SW 1271 (cell line): ENCODE results near the gene NUP62.

Experiments used
- DNase-seq, 2 experiments: peaks; one replicate each; lab custom pipeline; 2025; lab: John Stamatoyannopoulos, UW

Gene NUP62

DNA sequence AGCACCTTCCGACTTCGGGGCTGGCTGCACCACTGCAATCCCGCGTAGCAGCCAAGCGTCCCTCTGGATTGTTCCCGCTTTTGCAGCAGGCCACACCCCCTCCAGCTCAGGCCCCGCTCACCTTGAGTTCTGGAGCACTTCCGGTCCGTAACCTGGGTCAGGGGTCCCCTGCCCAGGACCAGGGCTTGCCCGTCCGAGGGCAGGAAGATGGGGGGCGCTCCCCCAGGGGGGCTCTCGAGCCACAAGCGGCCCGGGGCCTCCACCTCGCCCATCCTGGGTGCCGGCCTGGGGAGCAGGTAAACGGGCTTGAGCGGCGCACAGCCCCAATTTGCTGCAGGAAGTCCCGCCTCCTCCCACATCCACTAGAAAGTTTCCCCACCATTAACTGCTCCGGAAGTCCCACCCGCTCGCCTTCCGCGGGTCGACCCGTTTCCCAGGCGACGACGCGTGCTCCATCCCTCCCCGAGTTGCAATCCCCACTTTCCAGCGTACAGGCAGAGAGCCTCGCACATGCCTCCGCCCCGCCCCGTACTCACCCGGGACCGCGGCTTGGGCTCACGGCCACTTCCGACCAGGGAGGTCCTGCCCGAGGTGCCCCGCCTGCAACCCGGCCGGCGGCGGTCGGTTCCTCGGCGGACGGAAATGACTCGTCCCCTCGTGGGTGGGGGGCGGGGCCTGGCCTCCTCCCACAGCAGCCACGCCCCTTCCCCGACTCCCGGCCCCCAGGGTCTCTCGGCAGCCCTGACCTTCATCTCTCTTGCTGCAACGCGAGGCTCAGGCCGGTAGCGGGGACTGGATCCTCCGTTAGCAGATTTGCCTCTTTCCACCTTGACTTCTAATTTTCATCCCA lies 62.1 kb downstream of the NUP62 start, which contains the start of gene PNKP:
Gene PNKP (minus strand): TSS at position 644 of the 850 bp plus-strand sequence. CDS start 372 bp downstream, at position 272.
- DNase-seq = peak; percentile 87

DNA sequence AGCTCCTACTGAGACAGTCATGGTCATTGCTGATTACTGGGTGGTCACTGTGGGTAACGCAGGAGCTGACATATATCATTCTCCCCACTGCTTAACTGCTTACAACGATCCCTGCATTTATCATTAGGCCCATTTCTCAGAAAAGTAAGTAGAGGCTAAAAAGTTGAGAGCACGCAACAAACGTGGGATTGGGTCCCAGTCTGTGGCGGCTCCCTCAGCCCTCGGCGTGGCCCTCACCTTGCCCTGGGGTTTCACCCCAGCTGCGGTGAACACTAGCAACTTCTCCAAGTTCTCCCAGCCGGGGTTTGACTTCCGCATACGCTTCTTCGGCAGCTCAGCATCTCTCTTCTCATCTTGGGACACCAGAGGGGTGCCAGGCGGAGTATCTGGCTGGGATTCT lies 64.4 kb downstream of the NUP62 start:
- no peak for DNase-seq

DNA sequence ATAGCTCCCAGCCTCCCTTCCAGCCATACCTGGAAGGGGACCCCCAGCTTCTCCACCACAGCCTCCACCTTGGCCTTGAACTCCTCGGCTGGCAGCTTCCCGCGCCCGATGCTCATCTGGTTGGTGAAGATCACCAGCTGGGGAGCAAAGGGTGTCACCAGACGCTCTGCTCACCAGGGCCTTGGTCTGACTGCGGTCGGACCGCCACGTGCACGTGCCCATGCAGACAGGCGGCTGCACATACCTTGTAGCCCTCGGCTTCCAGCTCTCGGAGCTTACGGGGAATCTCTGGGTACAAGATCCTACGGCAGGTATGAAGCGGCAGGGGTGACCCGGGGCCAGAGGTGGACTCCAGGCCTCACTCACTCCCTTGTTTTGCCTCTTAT lies 65.4 kb downstream of the NUP62 start:
- no peak for DNase-seq

DNA sequence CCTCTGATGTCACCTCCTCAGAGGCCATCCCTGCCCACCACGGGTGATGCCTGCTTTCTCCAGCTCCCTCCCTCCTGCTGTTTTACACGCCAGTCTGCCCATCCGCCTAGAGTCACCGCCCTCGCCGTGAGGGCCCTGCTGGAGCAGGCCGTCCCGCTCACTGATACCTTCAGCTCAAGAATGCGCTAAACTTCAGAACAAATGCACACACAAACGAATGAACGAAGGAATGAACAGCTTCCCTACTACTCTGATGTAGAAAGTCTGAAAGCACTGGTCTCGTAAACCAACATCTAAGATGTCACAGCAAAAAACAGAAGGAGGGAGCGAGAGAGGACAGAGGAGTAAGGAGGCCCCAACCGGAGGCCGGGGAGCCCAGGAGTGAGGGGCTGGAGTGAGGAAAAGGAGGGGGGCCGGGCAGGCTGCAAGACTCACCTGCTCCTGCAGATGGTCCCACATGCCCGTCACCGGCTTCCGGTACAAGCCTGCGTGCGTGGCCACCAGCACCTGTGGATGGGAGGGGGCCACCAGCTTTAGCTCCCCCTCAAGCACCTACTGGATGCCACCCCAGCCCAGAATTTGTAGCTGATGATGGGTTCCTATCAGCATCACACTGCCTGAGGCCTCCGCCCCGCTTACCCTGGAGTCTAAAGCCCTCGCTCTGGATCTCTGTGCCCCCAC lies 65.9 kb downstream of the NUP62 start:
- DNase-seq = no peak

DNA sequence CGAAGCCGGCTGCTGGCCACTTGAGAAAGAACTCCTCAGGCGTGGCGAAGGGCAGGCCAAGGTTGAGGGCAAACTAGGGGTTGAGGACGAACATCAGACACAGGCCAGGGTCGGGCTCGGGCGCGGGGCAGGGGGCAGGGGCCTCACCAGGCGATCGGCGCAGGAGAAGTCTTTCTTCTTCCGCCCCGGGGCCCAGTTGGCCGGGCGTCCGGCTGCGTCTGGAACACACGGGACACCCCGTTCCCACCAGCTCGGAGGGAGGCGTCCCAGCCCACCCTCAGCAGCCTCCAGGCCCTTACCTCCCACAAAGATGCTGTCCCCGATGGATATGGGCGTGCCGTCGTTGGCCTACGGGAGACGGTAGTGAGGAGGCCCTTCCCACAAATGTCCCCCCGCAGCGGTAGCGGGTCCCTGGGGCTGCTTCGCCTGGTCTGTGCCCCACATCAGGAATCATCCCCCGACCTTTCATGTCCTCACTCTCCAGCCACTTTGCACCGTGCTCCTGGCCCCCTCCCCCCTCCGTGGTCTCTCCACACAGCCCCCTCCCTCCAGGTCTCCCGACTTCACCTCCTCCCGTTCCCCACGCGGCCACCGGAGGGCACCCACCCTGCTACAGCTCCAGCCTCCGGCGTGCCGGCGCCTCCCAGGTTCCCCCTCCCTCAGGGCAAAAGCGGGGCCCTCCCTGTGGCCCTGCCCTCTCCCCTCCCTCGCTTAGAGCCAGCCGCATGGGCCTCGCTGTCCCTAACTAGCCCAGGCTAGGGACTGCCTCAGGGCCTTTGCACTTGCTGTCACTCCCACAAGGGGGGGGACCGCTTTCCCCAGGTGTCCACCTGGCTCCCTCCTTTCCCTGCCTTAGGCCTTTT lies 66.7 kb downstream of the NUP62 start:
- DNase-seq = no peak

DNA sequence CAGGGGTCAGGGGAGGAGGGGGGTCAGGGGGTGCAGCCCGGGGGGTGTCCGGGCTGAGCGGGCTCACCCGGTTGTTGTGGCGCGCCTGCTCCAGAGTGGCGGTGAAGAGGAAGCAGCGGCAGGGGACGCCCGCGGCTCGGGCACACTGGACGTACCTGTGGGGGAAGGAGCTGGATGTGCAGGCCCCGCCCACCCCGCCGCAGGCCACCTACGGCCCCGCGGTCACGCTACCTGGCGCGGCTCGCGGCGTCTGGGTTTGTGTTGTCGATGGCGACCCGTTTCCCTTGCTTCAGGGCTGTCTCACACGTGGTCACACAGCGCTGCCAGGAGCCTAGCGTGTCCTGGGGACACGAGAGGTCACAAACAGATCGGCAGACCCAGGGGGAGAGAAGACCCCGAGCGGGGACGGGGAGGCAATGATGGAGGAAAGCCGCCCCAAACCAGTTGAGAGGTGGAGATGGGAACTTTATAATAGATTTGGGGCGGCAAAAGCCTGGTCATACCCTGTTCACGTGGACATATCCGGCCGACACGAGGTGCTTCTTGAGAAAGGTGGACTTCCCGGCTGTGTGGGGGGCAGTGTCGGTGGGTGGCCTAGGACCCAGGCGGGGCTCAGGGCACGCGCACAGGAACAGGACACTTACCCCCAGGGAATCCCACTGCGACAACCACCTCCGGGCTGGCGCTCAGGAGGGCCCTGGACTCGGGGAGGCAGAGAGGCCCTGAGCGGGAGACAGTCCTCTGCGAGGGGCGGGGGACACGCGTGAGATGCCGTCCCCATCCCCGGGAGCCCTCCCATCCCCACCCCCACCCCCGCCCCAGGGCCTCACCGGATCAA lies 67.5 kb downstream of the NUP62 start:
- no peak for DNase-seq

DNA sequence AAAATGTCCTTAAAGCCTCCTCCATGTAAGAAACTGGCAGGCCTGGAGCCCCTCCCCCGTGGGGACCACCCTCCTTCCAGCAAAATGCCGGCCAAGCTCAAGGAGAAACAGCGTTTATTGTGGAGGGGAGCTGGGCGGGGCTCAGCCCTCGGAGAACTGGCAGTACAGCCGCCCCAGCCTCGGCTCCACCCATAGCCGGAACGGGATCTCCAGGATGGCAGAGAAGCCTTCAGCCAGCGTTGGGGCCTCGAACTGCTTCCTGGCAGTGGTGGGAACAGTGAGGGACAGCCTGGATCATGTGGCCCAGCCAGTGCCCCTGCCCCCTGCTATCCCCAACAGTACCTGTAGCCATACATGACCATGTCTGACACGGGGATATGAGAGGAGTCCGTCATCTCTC lies 68.2 kb downstream of the NUP62 start:
- no peak for DNase-seq

DNA sequence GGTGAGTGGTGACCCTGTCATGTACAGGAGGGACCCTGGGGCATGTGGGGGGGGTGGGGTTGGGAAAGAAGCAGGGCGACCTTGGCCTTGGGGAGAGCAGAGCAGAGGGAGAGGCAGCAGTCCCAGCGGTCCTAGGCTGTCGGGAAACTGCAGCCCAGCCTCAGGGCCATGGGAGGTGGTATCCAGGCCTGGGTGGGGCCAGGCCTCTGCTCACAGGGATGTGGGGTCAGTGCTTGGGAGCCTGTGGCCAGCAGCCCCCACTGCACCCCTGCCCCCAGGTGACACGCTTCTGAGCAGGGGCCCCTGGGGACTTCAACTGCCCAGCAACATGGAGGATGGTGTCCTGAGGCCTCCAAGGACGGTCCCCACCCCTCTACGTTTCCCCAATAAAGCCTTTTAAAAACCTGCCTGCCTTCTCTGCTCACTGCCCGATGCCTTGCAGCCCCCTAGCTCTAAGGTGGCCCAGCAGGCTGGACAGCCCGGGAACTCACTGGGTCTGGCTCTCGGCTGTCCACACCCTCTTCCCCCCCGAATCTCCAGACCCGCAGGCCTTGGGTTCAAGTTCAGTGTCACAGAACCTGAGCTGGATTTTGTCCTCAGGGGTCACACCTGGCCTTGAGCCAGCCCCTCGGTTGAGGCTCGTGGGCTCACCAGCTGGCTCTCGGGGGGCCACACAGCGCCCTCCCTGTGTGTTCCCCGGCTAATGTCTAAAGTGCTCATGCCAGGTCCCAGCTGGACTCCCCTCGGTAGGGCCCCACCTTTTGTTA lies 68.8 kb downstream of the NUP62 start:
- DNase-seq = no peak

DNA sequence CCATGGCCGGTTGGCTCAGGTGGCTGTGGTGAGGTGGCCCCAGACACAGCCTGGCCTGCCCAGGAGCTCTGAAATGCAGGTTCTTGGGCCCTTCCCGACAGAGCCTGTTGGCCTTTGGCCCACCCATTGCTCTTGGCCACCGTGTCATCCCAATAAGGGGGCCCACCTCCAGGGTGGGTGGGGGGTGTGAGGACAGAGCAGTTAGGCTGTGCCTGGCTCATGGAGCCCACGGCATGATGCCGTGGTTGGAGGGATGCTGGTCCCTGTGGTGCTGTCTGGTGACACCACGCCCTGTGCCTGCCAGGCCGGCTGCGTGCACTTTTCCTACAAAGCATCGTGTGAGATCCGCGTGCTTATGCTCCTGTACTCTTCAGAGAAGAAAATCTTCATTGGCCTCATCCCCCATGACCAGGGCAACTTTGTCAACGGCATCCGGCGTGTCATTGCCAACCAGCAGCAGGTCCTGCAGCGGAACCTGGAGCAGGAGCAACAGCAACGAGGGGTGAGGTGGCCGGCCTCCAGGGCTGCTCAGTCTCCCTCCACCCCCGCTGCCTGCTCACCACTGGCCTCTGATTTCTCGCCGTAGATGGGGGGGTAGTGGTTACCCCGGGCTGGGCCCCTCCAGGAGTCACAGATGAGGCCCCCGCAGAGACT lies 69.5 kb downstream of the NUP62 start:
- DNase-seq = no peak

DNA sequence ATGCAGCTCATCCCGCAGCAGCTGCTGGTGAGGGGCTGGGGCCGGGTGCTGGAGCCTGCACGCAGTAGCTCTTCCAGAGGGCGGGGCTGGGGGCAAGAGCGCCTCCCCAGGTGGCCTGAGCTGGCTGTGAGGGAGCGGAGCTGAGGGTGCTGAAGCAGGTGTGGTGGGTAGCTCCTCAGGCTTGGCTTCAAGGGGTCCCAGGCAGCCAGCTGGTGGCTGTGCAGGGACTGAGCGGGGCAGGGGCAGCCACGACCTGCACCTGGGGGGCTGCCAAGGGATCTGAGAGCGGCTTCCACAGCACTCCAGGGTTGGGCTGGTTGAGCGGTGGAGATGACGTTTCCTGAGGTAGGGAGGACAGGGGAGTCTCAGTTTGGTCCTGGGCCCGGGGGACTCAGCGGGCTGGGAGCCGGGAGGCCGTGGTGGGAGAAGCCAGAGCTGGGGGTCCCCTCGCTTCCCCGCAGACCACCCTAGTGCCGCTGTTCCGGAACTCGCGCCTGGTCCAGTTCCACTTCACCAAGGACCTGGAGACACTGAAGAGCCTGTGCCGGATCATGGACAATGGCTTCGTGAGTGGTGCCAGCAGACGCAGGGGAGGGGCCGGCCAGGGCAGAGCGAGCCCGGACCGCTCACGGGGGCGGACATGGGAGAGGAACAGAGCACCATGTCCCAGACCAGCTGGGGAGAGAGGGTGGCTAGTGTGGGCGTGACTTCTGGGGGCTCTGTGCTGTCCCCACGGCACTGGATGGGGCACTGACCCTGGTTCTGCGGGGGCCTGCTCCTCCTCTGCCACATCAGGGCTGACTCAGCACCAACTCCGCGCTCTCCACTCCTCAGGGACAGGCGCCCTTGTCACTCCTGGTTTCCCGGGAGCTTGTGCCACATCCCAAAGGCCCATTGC lies 71.0 kb downstream of the NUP62 start:
- DNase-seq = no peak

DNA sequence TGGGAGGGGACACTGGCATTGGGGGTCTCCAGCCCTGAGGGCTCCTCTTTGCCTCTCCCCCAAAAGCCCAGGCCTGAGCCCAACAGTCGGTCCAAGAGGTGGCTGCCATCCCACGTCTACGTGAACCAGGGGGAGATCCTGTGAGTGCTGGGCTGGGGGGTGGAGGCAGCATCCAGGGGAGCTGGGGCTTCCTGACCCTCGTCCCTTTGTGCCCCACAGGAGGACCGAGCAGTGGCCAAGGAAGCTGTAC lies 71.5 kb downstream of the NUP62 start:
- no peak for DNase-seq

DNA sequence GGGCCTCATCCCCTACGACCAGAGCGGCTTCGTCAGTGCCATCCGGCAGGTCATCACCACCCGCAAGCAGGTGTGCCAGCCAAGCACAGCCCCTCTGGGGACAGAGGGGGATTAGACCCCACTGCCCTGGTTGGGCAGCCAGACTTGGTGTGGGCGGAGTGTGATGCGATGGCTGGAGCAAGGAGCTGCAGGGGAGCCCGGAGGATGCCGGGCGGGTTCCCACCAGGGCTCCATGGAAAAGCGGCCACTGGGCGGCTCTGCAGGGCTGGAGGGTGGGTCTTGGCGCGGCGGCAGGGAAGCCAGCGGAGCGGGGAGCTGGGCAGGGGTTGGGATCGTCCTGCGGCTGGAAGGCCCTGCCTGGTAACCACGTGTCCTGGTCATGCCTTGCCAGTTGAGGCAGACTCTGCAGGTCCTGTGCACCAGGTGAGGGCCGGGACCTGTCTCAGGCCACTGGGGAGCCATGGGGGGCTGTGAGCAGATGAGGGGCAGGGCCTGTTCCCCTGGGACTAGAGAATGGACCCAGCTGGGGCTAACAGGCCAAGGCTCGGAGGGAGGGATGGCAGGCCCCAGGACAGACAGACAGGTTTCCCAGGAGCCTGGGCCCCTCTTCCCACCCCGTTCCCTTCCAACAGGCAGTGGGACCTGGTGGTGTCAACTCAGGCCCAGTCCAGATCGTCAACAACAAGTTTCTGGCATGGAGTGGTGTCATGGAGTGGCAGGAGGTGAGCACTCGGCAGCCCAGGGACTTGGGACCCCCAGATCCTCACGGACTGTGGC lies 72.1 kb downstream of the NUP62 start:
- no peak for DNase-seq
